ENCODE measurements around the gene THUMPD2.

Gene THUMPD2

DNA sequence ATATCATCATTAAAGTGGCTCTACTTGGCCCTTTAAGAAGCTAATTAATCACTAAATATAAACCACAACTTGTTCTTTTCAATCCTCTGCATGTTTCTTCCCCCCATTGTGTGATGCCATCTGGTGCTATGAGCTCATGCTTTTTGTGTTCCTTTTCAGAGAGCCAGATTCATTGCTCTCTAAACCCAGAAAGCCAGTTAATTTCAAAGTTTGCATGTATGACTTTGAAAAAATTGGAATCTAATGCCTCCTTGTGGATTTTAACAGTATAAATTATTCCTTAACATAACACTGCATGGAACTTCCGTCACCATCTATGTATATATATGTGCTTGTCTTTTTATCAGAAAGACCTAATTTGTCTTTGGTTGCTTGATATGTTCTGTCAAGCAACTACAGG lies 82.2 kb downstream of the THUMPD2 start:
- no peaks in the 10 kb centered on the region for H3K79me2 ChIP-seq (ENCODE audit: low read length)
- no peak overlapping the region for H3K27ac ChIP-seq (ENCODE audit: low read length)
- TF ChIP-seq EZH2 (optimal IDR thresholded peaks at IDR 0.05; ENCODE audit: low read depth, low read length) (no peak), EZH2phosphoT487 (IDR thresholded peaks at IDR 0.05; ENCODE audit: low read length) (no peak)
- TF ChIP-seq, protein P1, sequence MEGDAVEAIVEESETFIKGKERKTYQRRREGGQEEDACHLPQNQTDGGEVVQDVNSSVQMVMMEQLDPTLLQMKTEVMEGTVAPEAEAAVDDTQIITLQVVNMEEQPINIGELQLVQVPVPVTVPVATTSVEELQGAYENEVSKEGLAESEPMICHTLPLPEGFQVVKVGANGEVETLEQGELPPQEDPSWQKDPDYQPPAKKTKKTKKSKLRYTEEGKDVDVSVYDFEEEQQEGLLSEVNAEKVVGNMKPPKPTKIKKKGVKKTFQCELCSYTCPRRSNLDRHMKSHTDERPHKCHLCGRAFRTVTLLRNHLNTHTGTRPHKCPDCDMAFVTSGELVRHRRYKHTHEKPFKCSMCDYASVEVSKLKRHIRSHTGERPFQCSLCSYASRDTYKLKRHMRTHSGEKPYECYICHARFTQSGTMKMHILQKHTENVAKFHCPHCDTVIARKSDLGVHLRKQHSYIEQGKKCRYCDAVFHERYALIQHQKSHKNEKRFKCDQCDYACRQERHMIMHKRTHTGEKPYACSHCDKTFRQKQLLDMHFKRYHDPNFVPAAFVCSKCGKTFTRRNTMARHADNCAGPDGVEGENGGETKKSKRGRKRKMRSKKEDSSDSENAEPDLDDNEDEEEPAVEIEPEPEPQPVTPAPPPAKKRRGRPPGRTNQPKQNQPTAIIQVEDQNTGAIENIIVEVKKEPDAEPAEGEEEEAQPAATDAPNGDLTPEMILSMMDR (IDR thresholded peaks at IDR 0.05; ENCODE audit: low read length), result no peak
- no peak overlapping the region for H3K4me2 ChIP-seq (ENCODE audit: low read depth, low read length)
- H3K36me3 ChIP-seq (replicated peaks; ENCODE audit: insufficient read depth, low read length), result no peaks in the 10 kb centered on the region
- no peaks in the 10 kb centered on the region for H3K9me3 ChIP-seq (replicated peaks; ENCODE audit: insufficient read depth, low read length)
- no peaks in the 10 kb centered on the region for H4K20me1 ChIP-seq (ENCODE audit: insufficient read depth, low read length)
- H3K4me1 ChIP-seq (ENCODE audit: low read length), result no peaks in the 10 kb centered on the region
- DNase-seq, result no peak
- H3K9ac ChIP-seq (ENCODE audit: low read length), result no peak overlapping the region
- no peak overlapping the region for H3K4me3 ChIP-seq (ENCODE audit: low read length)
- H3K27me3 ChIP-seq (replicated peaks; ENCODE audit: insufficient read depth, low read length), result no peaks in the 10 kb centered on the region
- H2AFZ ChIP-seq (ENCODE audit: low read length), result no peak overlapping the region
- no peaks in the 10 kb centered on the region for H3F3A ChIP-seq (ENCODE audit: insufficient read depth, low read length)
- no peaks in the 10 kb centered on the region for H3K9me2 ChIP-seq (replicated peaks; ENCODE audit: insufficient read depth, low read length)

DNA sequence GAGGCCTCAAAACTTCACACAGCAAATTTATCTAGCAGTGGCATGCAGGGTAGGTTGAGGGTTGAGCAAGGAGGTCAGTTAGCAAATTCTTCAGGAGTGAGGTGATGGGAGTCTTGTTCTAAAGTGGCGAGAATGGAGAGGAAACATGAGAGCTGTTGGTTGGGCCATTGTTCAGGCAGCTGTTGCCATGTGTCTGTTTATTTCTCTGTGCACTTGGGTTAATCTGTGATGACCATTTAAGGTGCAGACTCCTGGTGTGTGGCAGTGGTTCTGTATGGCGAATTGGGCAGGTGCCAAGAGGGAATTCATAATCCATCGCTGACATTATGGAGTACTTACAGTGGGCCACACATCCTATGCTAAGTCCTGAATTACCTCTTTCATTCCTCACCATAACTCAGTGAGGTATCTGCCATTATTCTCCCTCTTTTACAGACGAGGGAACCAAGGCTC lies 82.9 kb downstream of the THUMPD2 start:
- no peaks in the 10 kb centered on the region for H3F3A ChIP-seq (ENCODE audit: insufficient read depth, low read length)
- no peaks in the 10 kb centered on the region for H3K4me1 ChIP-seq (ENCODE audit: low read length)
- no peak overlapping the region for H3K9ac ChIP-seq (ENCODE audit: low read length)
- no peaks in the 10 kb centered on the region for H3K27me3 ChIP-seq (replicated peaks; ENCODE audit: insufficient read depth, low read length)
- H3K9me2 ChIP-seq (replicated peaks; ENCODE audit: insufficient read depth, low read length), result no peaks in the 10 kb centered on the region
- H3K4me2 ChIP-seq (ENCODE audit: low read depth, low read length), result no peak overlapping the region
- no peak overlapping the region for H2AFZ ChIP-seq (ENCODE audit: low read length)
- H3K36me3 ChIP-seq (replicated peaks; ENCODE audit: insufficient read depth, low read length), result no peaks in the 10 kb centered on the region
- no peak for DNase-seq
- H3K27ac ChIP-seq (ENCODE audit: low read length), result no peak overlapping the region
- H3K9me3 ChIP-seq (replicated peaks; ENCODE audit: insufficient read depth, low read length), result no peaks in the 10 kb centered on the region
- H3K79me2 ChIP-seq (ENCODE audit: low read length), result no peaks in the 10 kb centered on the region
- TF ChIP-seq EZH2 (optimal IDR thresholded peaks at IDR 0.05; ENCODE audit: low read depth, low read length) (no peak), EZH2phosphoT487 (IDR thresholded peaks at IDR 0.05; ENCODE audit: low read length) (no peak)
- TF ChIP-seq, protein P1 (IDR thresholded peaks at IDR 0.05; ENCODE audit: low read length), result no peak
- H4K20me1 ChIP-seq (ENCODE audit: insufficient read depth, low read length), result no peaks in the 10 kb centered on the region
- H3K4me3 ChIP-seq (ENCODE audit: low read length), result no peak overlapping the region

DNA sequence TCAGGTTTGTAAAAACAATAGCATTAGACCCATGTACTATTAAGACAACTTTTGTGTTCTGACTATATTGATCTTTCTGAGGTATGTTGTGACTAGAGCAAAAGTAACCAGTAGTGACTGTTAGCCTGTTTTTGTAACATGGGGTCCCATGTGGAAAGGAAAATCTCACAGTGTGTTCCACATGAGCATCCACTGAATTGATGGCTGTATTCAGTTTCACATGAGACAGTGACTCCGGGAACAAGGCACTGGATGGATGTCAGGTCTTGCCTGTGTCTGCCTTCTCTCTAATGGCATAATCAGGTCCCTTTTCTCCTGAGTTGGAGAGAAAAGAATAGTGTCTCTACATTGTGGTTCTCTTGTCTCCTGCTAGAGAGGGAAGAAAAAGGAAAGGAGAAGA lies 85.8 kb downstream of the THUMPD2 start:
- Histone ChIP-seq H3K79me2 (ENCODE audit: low read length) (no peaks in the 10 kb centered on the region), H3K4me2 (ENCODE audit: low read depth, low read length) (no peak overlapping the region), H4K20me1 (ENCODE audit: insufficient read depth, low read length) (no peaks in the 10 kb centered on the region), H3F3A (ENCODE audit: insufficient read depth, low read length) (no peaks in the 10 kb centered on the region), H3K27ac (ENCODE audit: low read length) (no peak overlapping the region), H3K27me3 (replicated peaks; ENCODE audit: insufficient read depth, low read length) (no peaks in the 10 kb centered on the region), H2AFZ (ENCODE audit: low read length) (no peak overlapping the region), H3K4me1 (ENCODE audit: low read length) (no peaks in the 10 kb centered on the region), H3K9ac (ENCODE audit: low read length) (no peak overlapping the region), H3K9me3 (replicated peaks; ENCODE audit: insufficient read depth, low read length) (no peaks in the 10 kb centered on the region), H3K9me2 (replicated peaks; ENCODE audit: insufficient read depth, low read length) (no peaks in the 10 kb centered on the region), H3K4me3 (ENCODE audit: low read length) (no peak overlapping the region), H3K36me3 (replicated peaks; ENCODE audit: insufficient read depth, low read length) (no peaks in the 10 kb centered on the region)
- DNase-seq, result no peak
- TF ChIP-seq, protein P1 (IDR thresholded peaks at IDR 0.05; ENCODE audit: low read length), result no peak
- no peak for TF ChIP-seq EZH2 (optimal IDR thresholded peaks at IDR 0.05; ENCODE audit: low read depth, low read length)
- TF ChIP-seq EZH2phosphoT487 (IDR thresholded peaks at IDR 0.05; ENCODE audit: low read length), result no peak
